ENCODE data around the gene DENND4C. TPM values are rescaled to one million over a fixed set of nuclear protein-coding genes. Genes with fewer than 3 reads are reported as not detected.

DENND4C gene
- total and polyA plus RNA-seq, 5 experiments from 2014 or later = 31.0 to 74.4 (median 40.2) TPM

- no peaks in the 10 kb centered on the region for H3K27me3 Mint-ChIP-seq
- peaks cover 0 to 85% (median 14%) of the 10 kb centered on the region in 3 donors for H3K36me3 Mint-ChIP-seq
- H3K9me3 Mint-ChIP-seq = no peaks in the 10 kb centered on the region
- H3K4me1 Mint-ChIP-seq = peaks cover 0 to 6% (median 4%) of the 10 kb centered on the region in 4 donors
- no peak overlapping the region for H3K27ac Mint-ChIP-seq
- ATAC-seq = no peak
- H3K4me3 Mint-ChIP-seq = no peak overlapping the region
- DNase-seq = no peak
- POLR2A ChIA-PET = no interaction called here
Measured at GRCh38 chr9:19336166-19336565, 105.7 kb downstream of the DENND4C start.

DNA sequence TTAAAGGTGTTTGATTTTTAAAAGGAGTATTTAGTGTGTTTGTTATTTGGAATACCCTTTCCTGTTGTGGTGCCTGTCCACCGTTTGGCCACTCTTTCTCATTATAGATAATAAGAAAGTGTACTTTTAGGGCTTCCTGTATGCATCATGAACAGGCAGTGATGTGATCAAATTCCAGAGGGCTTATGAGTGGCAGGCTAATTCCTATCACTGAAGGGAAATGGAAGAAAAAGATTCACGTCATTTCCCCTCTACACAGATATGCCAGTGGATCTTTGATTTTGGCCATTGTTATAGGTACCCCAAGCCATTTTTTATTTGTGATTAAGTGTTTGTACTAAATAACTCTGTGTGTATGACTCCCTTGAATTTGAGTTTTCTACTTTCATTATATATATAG lies 112.5 kb downstream of the DENND4C start:
- DNase-seq (no peak), ATAC-seq (no peak)
- Mint-ChIP-seq H3K9me3 (no peaks in the 10 kb centered on the region), H3K27me3 (no peaks in the 10 kb centered on the region), H3K4me3 (no peak overlapping the region), H3K4me1 (no peaks in the 10 kb centered on the region), H3K36me3 (peaks cover 7 to 89% (median 20%) of the 10 kb centered on the region in 3 donors), H3K27ac (no peak overlapping the region)
- POLR2A ChIA-PET = no interaction called here

DNA sequence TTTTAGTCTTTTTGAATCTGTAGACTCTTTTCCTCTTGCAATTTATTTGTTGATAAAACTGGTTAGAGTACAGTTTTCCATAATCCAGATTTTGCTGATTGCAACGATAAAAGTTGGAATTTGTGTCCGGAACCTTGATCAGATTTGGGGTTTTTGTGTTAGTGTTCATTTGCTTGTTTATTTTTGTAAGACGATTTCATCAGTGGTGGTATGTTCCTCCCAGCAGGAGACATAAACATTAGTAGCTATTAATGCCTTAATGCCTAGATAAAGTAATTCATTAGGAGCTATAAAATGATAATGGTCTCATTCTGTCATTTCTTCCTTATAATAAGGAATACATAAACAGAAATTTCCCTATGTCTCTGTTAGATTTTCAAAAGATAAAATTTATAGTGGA lies 128.2 kb downstream of the DENND4C start:
- POLR2A ChIA-PET = no interaction called here
- H3K36me3 Mint-ChIP-seq = peaks cover 0 to 85% (median 22%) of the 10 kb centered on the region in 3 donors

DNA sequence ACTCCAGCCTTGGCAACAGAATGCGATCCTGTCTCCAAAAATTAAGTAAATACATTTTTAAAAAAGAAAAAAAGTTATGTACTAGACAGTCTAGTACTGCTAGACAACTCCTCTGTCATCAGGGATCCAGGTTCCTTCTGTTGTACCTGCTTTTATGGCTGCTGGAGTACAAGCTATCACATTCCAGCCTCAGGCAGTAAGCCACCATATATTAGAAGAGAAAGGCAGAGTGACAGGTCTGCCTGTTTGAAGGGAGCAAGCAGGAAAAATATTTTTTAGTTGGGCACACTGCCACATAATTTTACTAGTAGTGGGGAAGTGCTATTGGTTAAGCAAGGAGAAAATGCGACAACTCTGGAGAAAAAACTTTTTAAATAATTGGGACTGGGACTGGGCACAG lies 138.6 kb downstream of the DENND4C start:
- POLR2A ChIA-PET = interaction anchor here (1.6 kb wide), 1 partner anchor 10 kb away, joined by 4 read pairs; the partner anchor contains the start of gene RPS6
- Mint-ChIP-seq H3K27me3 (no peaks in the 10 kb centered on the region), H3K36me3 (peaks cover 0 to 77% (median 15%) of the 10 kb centered on the region in 3 donors), H3K9me3 (no peaks in the 10 kb centered on the region), H3K4me3 (no peak overlapping the region), H3K4me1 (peaks cover 0 to 4% (median under 1%) of the 10 kb centered on the region in 4 donors), H3K27ac (peak overlapping the region in 6 of 10 donors; percentile 47 to 78 (median 54))
- DNase-seq (no peak), ATAC-seq (no peak)

More for the DNA sequence above, 128.2 kb downstream of the DENND4C start:
- H3K27me3 Mint-ChIP-seq = no peaks in the 10 kb centered on the region
- DNase-seq = no peak
- no peaks in the 10 kb centered on the region for H3K9me3 Mint-ChIP-seq
- H3K27ac Mint-ChIP-seq = peak overlapping the region in 5 of 10 donors; percentile 5 to 73 (median 28)
- H3K4me3 Mint-ChIP-seq = no peak overlapping the region
- no peaks in the 10 kb centered on the region for H3K4me1 Mint-ChIP-seq
- no peak for ATAC-seq

GRCh38 chr9:19371942-19372341 lies 141.4 kb downstream of the DENND4C start:
- ATAC-seq (no peak), DNase-seq (no peak)
- POLR2A ChIA-PET = interaction anchor here (1.0 kb wide), 1 partner anchor 8 kb away, joined by 4 read pairs; the partner anchor contains the start of gene RPS6
- Mint-ChIP-seq H3K4me1 (peaks cover 2 to 12% (median 4%) of the 10 kb centered on the region in 4 donors), H3K36me3 (peaks cover 0 to 80% (median 16%) of the 10 kb centered on the region in 3 donors), H3K27ac (peak overlapping the region in 1 of 10 donors; percentile 63), H3K9me3 (no peaks in the 10 kb centered on the region), H3K27me3 (no peaks in the 10 kb centered on the region), H3K4me3 (no peak overlapping the region)

GRCh38 chr9:19372567-19372966 lies 142.1 kb downstream of the DENND4C start:
- Mint-ChIP-seq H3K9me3 (no peaks in the 10 kb centered on the region), H3K4me1 (peaks cover 5 to 18% (median 8%) of the 10 kb centered on the region in 4 donors), H3K4me3 (no peak overlapping the region), H3K27ac (peak overlapping the region in 2 of 10 donors; percentile 20 to 43), H3K27me3 (no peaks in the 10 kb centered on the region), H3K36me3 (peaks cover 0 to 81% (median 22%) of the 10 kb centered on the region in 3 donors)
- POLR2A ChIA-PET = no interaction called here
- DNase-seq (no peak), ATAC-seq (no peak)

DNA sequence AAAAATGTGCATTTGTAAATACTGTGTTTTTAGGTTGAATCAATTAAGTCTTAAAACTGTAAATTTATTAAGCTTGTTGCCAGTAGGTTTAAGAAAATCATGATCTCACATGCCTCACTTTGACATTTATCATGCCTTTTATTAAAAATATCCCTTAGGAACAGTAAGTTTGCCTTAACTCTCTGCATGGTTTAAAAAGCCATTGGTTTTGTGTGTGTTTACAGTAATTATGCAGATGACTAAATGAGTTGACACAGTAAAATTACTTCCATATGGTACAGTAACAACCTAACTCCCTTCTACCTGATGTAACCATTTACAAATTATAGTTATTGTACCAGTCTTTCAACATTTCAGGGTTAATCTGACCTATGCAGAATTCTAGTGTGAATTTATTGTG lies 143.0 kb downstream of the DENND4C start:
- no peaks in the 10 kb centered on the region for H3K9me3 Mint-ChIP-seq
- no peak for DNase-seq
- peaks cover 0 to 82% (median 21%) of the 10 kb centered on the region in 3 donors for H3K36me3 Mint-ChIP-seq
- POLR2A ChIA-PET = interaction anchor here (0.5 kb wide), 1 partner anchor 71 kb away, joined by 3 read pairs; no protein-coding TSS in a partner anchor
- H3K4me1 Mint-ChIP-seq = peaks cover 10 to 27% (median 17%) of the 10 kb centered on the region in 4 donors
- H3K27me3 Mint-ChIP-seq = no peaks in the 10 kb centered on the region
- no peak overlapping the region for H3K4me3 Mint-ChIP-seq
- ATAC-seq = no peak
- peak overlapping the region in 1 of 10 donors; percentile 14 for H3K27ac Mint-ChIP-seq

GRCh38 chr9:19375538-19375937 lies 145.0 kb downstream of the DENND4C start:
- Mint-ChIP-seq H3K4me1 (peaks cover 19 to 47% (median 33%) of the 10 kb centered on the region in 4 donors), H3K4me3 (no peak overlapping the region), H3K27ac (peak overlapping the region in 3 of 10 donors; percentile 0 to 55 (median 9)), H3K27me3 (no peaks in the 10 kb centered on the region), H3K36me3 (peaks cover 0 to 85% (median 27%) of the 10 kb centered on the region in 3 donors), H3K9me3 (no peaks in the 10 kb centered on the region)
- no peak for ATAC-seq
- POLR2A ChIA-PET = interaction anchor here (0.7 kb wide), 1 partner anchor 9 kb away, joined by 3 read pairs; no protein-coding TSS in a partner anchor
- DNase-seq = no peak

GRCh38 chr9:19376931-19377330 lies 146.4 kb downstream of the DENND4C start:
- H3K4me3 Mint-ChIP-seq = peak overlapping the region in 8 of 10 donors; percentile 9 to 34 (median 14)
- peak overlapping the region in 6 of 10 donors; percentile 2 to 50 (median 30) for H3K27ac Mint-ChIP-seq
- DNase-seq = no peak
- ATAC-seq = no peak
- H3K27me3 Mint-ChIP-seq = no peaks in the 10 kb centered on the region
- peaks cover 0 to 75% (median 27%) of the 10 kb centered on the region in 3 donors for H3K36me3 Mint-ChIP-seq
- POLR2A ChIA-PET = interaction anchor here (0.7 to 1.6 kb wide), 3 partner anchors 34 to 1554 kb away, joined by 3 to 5 read pairs (median 3); partner anchors contain the start of gene DENND4C
- peaks cover 0 to 9% (median 0%) of the 10 kb centered on the region in 9 donors for H3K9me3 Mint-ChIP-seq
- H3K4me1 Mint-ChIP-seq = peaks cover 23 to 56% (median 41%) of the 10 kb centered on the region in 4 donors

DNA sequence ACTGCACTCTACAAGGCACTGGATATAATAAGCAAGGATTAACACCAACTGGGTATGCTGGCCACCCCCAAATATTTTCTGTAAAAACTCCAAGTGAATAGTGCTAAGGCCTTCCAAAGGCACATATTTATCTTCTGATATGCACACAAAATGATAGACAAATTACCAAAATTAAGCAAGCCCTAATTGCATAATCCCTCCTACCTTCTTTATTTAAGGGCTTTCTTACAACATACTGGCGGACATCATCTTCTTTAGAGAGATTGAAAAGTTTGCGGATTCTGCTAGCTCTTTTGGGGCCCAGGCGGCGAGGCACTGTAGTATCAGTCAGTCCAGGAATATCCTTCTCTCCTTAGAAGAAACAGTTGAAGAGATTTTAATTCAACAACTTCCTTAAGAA lies 147.7 kb downstream of the DENND4C start:
- Mint-ChIP-seq H3K9me3 (peaks cover 0 to 9% (median 0%) of the 10 kb centered on the region in 9 donors), H3K36me3 (peaks cover 0 to 65% (median 27%) of the 10 kb centered on the region in 3 donors), H3K27ac (peak overlapping the region; percentile 22 to 99 (median 98)), H3K4me1 (peaks cover 23 to 56% (median 41%) of the 10 kb centered on the region in 4 donors), H3K4me3 (peak overlapping the region; percentile 93 to 99 (median 97)), H3K27me3 (no peaks in the 10 kb centered on the region)
- ATAC-seq (no peak), DNase-seq (no peak)
- POLR2A ChIA-PET = interaction anchor here (1.2 kb wide), 1 partner anchor 148 kb away, joined by 5 read pairs; the partner anchor contains the start of gene DENND4C

- H3K9me3 Mint-ChIP-seq = peaks cover 0 to 9% (median 0%) of the 10 kb centered on the region in 9 donors
- DNase-seq (no peak), ATAC-seq (no peak)
- H3K4me3 Mint-ChIP-seq = peak overlapping the region; percentile 93 to 99 (median 97)
- H3K4me1 Mint-ChIP-seq = peaks cover 23 to 56% (median 41%) of the 10 kb centered on the region in 4 donors
- H3K27me3 Mint-ChIP-seq = no peaks in the 10 kb centered on the region
- POLR2A ChIA-PET = interaction anchor here (1.9 to 2.3 kb wide), 4 partner anchors 17 to 329 kb away, joined by 5 to 32 read pairs (median 23); partner anchors contain the start of genes ACER2, DENND4C and RRAGA
- peak overlapping the region; percentile 97 to 99 (median 99) for H3K27ac Mint-ChIP-seq
- H3K36me3 Mint-ChIP-seq = peaks cover 0 to 60% (median 27%) of the 10 kb centered on the region in 3 donors
Measured at GRCh38 chr9:19378647-19379046, 148.2 kb downstream of the DENND4C start.

GRCh38 chr9:19379283-19379682 lies 148.8 kb downstream of the DENND4C start:
- H3K4me1 Mint-ChIP-seq = peaks cover 23 to 56% (median 41%) of the 10 kb centered on the region in 4 donors
- ATAC-seq = no peak
- peaks cover 0 to 53% (median 27%) of the 10 kb centered on the region in 3 donors for H3K36me3 Mint-ChIP-seq
- peak in 1 of 10 donors; percentile 3 for DNase-seq
- no peaks in the 10 kb centered on the region for H3K27me3 Mint-ChIP-seq
- H3K27ac Mint-ChIP-seq = peak overlapping the region; percentile 97 to 99 (median 99)
- H3K4me3 Mint-ChIP-seq = peak overlapping the region; percentile 93 to 99 (median 97)
- POLR2A ChIA-PET = interaction anchor here (0.9 to 2.3 kb wide), 12 partner anchors 11 to 351 kb away, joined by 3 to 32 read pairs (median 6); partner anchors contain the start of genes ACER2, DENND4C and RRAGA
- H3K9me3 Mint-ChIP-seq = peaks cover 0 to 9% (median 0%) of the 10 kb centered on the region in 9 donors

GRCh38 chr9:19379697-19380046 lies 149.2 kb downstream of the DENND4C start:
- peak overlapping the region; percentile 97 to 99 (median 99) for H3K27ac Mint-ChIP-seq
- peaks cover 0 to 9% (median 0%) of the 10 kb centered on the region in 9 donors for H3K9me3 Mint-ChIP-seq
- POLR2A ChIA-PET = interaction anchor here (0.6 to 2.3 kb wide), 24 partner anchors 8 to 352 kb away, joined by 3 to 32 read pairs (median 4); partner anchors contain the start of genes ACER2, DENND4C and RRAGA
- DNase-seq (peak in 4 of 10 donors; percentile 41 to 71 (median 44)), ATAC-seq (peak; percentile 53 to 57)
- H3K4me3 Mint-ChIP-seq = peak overlapping the region; percentile 93 to 99 (median 97)
- peaks cover 23 to 56% (median 41%) of the 10 kb centered on the region in 4 donors for H3K4me1 Mint-ChIP-seq
- H3K27me3 Mint-ChIP-seq = no peaks in the 10 kb centered on the region
- H3K36me3 Mint-ChIP-seq = peaks cover 0 to 50% (median 27%) of the 10 kb centered on the region in 3 donors

Data from naive thymus-derived CD8-positive, alpha-beta T cell (primary cell).